OCI-LY3 (cell line): ENCODE data around the gene PRH2.

Experiments used
- CTCF ChIP-seq: fragments of 200-600, 300-600 bp; sonication (generic); IDR thresholded peaks from 2 replicates; pipeline ENCODE4 v1.5.1; 2014; ENCODE audit warnings: antibody characterized with exemption, low read length, low read depth
- EZH2phosphoT487 ChIP-seq: fragments of 200-600 bp; shearing (Covaris generic); IDR thresholded peaks from 2 replicates; pipeline ENCODE4 v1.6.1; 2018; ENCODE audit warnings: antibody characterized with exemption, mixed run types, low read depth

DNA sequence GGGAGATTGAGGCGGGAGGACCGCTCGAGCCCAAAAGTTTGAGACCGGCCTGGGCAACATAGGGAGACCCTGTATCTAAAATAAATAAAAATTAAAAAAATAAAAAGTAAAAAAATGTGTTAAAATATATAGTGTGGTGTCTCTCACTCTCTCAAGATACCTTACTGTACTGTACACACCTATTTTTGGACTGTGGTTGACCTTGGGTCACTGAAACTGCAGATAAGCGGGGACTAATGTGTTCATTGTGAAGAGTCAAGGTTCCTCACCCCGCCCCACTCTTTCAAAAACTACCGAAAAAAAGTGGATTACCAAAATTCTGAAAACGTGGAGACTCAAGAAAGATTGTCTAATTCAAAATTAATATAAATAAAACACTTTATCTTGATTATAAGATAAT lies 18.7 kb upstream of the PRH2 start:
- no peak for TF ChIP-seq CTCF
- no peak for TF ChIP-seq EZH2phosphoT487
